B cell (primary cell): ENCODE measurements around the gene WNT9A. TPM values are rescaled to one million over a fixed set of nuclear protein-coding genes. Genes with fewer than 3 reads are reported as not detected.

ENCODE experiments used
- ATAC-seq: fragments of 200-7000 bp; cut with Tn5 transposase; one replicate; pipeline ENCODE4 v1.10.0; 2021; ENCODE audit warnings: low read depth, mild to moderate bottlenecking, moderate number of reproducible peaks, moderate library complexity
- CTCF ChIA-PET: fragments of 350-600 bp; sonication (Branson Sonifier 250); formaldehyde crosslinking; loops from one replicate; lab custom pipeline; 2021; ENCODE audit warnings: antibody characterized with exemption, inconsistent platforms; lab: Charles Lee
- POLR2A ChIA-PET: fragments of 350-600 bp; sonication (Branson Sonifier 250); formaldehyde crosslinking; loops from one replicate; lab custom pipeline; 2021; ENCODE audit warnings: antibody characterized with exemption; lab: Charles Lee
- DNase-seq: peaks from one replicate; pipeline ENCODE4 v3.0.0; 2013
- H2AFZ ChIP-seq: 2 replicates; pipeline ENCODE4 v1.6.1; 2012; ENCODE audit warnings: mild to moderate bottlenecking, low read depth, low read length; ENCODE audit not compliant: insufficient read depth, poor library complexity, severe bottlenecking
- H3K27ac ChIP-seq, 2 donors: 1 replicate in 1 of 2; 2 replicates in 1 of 2; pipeline ENCODE4 v1.5.1; 2012 to 2013; ENCODE audit warnings: low read length in 2 of 2, mild to moderate bottlenecking in 2 of 2, moderate library complexity in 1 of 2
- H3K27me3 ChIP-seq, 4 experiments: fragments of 200-600 bp in 1 of 4; sonication (generic) in 1 of 4; replicated peaks in 1 of 4; 1 replicate in 2 of 4; 2 replicates in 2 of 4; pipeline versions ENCODE4 v1.6.1 to v1.7.0; 2013 to 2016; ENCODE audit warnings: low read length in 3 of 4, mild to moderate bottlenecking in 2 of 4, mixed read lengths in 1 of 4, moderate library complexity in 1 of 4; ENCODE audit not compliant: insufficient read depth in 4 of 4, control insufficient read depth in 3 of 4; ENCODE audit errors: control extremely low read depth in 1 of 4
- H3K36me3 ChIP-seq, 2 experiments: replicated peaks in 1 of 2; 1 replicate in 1 of 2; 2 replicates in 1 of 2; pipeline versions ENCODE4 v1.6.1 to v1.7.1; 2013; ENCODE audit warnings: low read length in 1 of 2; ENCODE audit not compliant: insufficient read depth in 2 of 2, control insufficient read depth in 1 of 2; ENCODE audit errors: control extremely low read depth in 1 of 2, extremely low read depth in 1 of 2
- H3K4me1 ChIP-seq, 2 donors: fragments of 200-600 bp in 1 of 2; sonication (generic) in 1 of 2; 1 replicate in 1 of 2; 2 replicates in 1 of 2; pipeline versions ENCODE4 v1.5.1 to v1.6.1; 2013 to 2017; ENCODE audit warnings: low read length in 2 of 2; ENCODE audit not compliant: control insufficient read depth in 2 of 2, insufficient read depth in 2 of 2
- H3K4me2 ChIP-seq: replicated peaks from 2 replicates; pipeline ENCODE3; 2012; ENCODE audit warnings: mild to moderate bottlenecking, low read depth, low read length; ENCODE audit not compliant: poor library complexity, severe bottlenecking
- H3K4me3 ChIP-seq, 5 experiments: fragments of 200-600 bp in 1 of 5; sonication (generic) in 1 of 5; 1 replicate in 3 of 5; 2 replicates in 2 of 5; pipeline versions ENCODE4 v1.5.1 to v1.7.0; 2011 to 2016; ENCODE audit warnings: low read length in 4 of 5, mild to moderate bottlenecking in 4 of 5, low read depth in 2 of 5, control low read depth in 1 of 5, moderate library complexity in 1 of 5; ENCODE audit not compliant: insufficient read depth in 1 of 5; ENCODE audit errors: control extremely low read depth in 1 of 5, extremely low read depth in 1 of 5
- H3K79me2 ChIP-seq: fragments of 200-600 bp; sonication (generic); one replicate; pipeline ENCODE4 v1.6.0; 2016; ENCODE audit warnings: low read length; ENCODE audit not compliant: control insufficient read depth, insufficient read depth
- H3K9ac ChIP-seq: fragments of 200-600 bp; sonication (generic); 2 replicates; pipeline ENCODE4 v1.6.1; 2017; ENCODE audit warnings: mild to moderate bottlenecking, low read length, moderate library complexity
- H3K9me3 ChIP-seq, 3 donors: one replicate each; pipeline versions ENCODE4 v1.6.1 to v1.7.1; 2013; ENCODE audit warnings: low read length in 2 of 3; ENCODE audit not compliant: control insufficient read depth in 2 of 3, insufficient read depth in 1 of 3; ENCODE audit errors: control extremely low read depth in 1 of 3
- H4K20me1 ChIP-seq: 2 replicates; pipeline ENCODE4 v1.6.0; 2012; ENCODE audit warnings: mild to moderate bottlenecking, low read length; ENCODE audit not compliant: insufficient read depth, control insufficient read depth, poor library complexity, severe bottlenecking
- H3K27ac Mint-ChIP-seq: one replicate; pipeline ENCODE4 v1.8.0; 2021; ENCODE audit warnings: mixed read lengths
- H3K27me3 Mint-ChIP-seq: one replicate; pipeline ENCODE4 v1.8.0; 2021; ENCODE audit warnings: mixed read lengths
- H3K4me1 Mint-ChIP-seq: one replicate; pipeline ENCODE4 v1.8.0; 2021; ENCODE audit warnings: mixed read lengths
- H3K4me3 Mint-ChIP-seq: one replicate; pipeline ENCODE4 v1.8.0; 2021; ENCODE audit warnings: mixed read lengths
- H3K9me3 Mint-ChIP-seq: one replicate; pipeline ENCODE4 v1.8.0; 2022; ENCODE audit warnings: mixed read lengths; ENCODE audit not compliant: insufficient read depth
- CTCF ChIP-seq: fragments of 200-600 bp; IDR thresholded peaks from one replicate; pipeline ENCODE4 v1.8.0; 2022; ENCODE audit warnings: antibody characterized with exemption, mild to moderate bottlenecking
- EZH2 ChIP-seq: IDR thresholded peaks from 2 replicates; pipeline ENCODE4 v1.6.1; 2012; ENCODE audit warnings: borderline replicate concordance, low read depth, mild to moderate bottlenecking, moderate library complexity, low read length; ENCODE audit not compliant: insufficient read depth, poor library complexity, severe bottlenecking
- WGBS: methylation state at CpG from one replicate; pipeline ENCODE4 v1.1.5; 2013; ENCODE audit warnings: missing lambda C conversion rate; ENCODE audit not compliant: insufficient coverage; 5-methylcytosine and 5-hydroxymethylcytosine counted together
- intact Hi-C: fragments of 100-400 bp; cut with micrococcal nuclease; formaldehyde crosslinking; loops from one replicate; pipeline ENCODE4 v1.10.0; 2022
- polyA plus RNA-seq: library from polyadenylated mRNA; depleted of rRNA; stranded (reverse); fragments of >200 nt; gene quantifications from 2 replicates; pipeline ENCODE4 v1.2.3, GENCODE V29; 2012
- total RNA-seq, 2 donors: library from RNA; stranded (reverse); fragments of 120-200 nt in 1 of 2; gene quantifications; 1 replicate in 1 of 2; 2 replicates in 1 of 2; pipeline versions ENCODE4 v1.2.3 to v1.2.4, GENCODE V29; 2013 to 2022

The WNT9A gene
- total and polyA plus RNA-seq, 2 donors (not counting 1 experiment from before 2014, with no cell fraction given) = 0.04 TPM; not detected in 1

GRCh38 chr1:227938911-227939790 lies 8.6 kb downstream of the WNT9A start:
- CTCF ChIA-PET = no interaction called here
- H3K4me2 ChIP-seq = no peak overlapping the region
- intact Hi-C loops = no loop called here
- WGBS = 91% methylated on average over 27 of the region's 27 CpGs
- no peaks in the 10 kb centered on the region for H3K9me3 ChIP-seq
- DNase-seq (no peak), ATAC-seq (no peak)
- H2AFZ ChIP-seq = no peak overlapping the region
- POLR2A ChIA-PET = no interaction called here
- H3K27ac ChIP-seq = no peak overlapping the region
- H3K9ac ChIP-seq = no peak overlapping the region
- peaks cover 0 to under 1% (median 0%) of the 10 kb centered on the region in 4 experiments for H3K27me3 ChIP-seq
- Mint-ChIP-seq H3K4me1 (no peaks in the 10 kb centered on the region), H3K27ac (no peak overlapping the region), H3K27me3 (peaks cover 27% of the 10 kb centered on the region), H3K4me3 (no peak overlapping the region), H3K9me3 (no peaks in the 10 kb centered on the region)
- no peaks in the 10 kb centered on the region for H3K36me3 ChIP-seq
- no peaks in the 10 kb centered on the region for H4K20me1 ChIP-seq
- H3K4me1 ChIP-seq = no peaks in the 10 kb centered on the region
- H3K79me2 ChIP-seq = no peaks in the 10 kb centered on the region
- no peak for TF ChIP-seq EZH2
- TF ChIP-seq CTCF = no peak
- H3K4me3 ChIP-seq = no peak overlapping the region

GRCh38 chr1:227938276-227938675 lies 9.5 kb downstream of the WNT9A start:
- WGBS = 92% methylated on average over 10 of the region's 10 CpGs
- no peaks in the 10 kb centered on the region for H3K27me3 ChIP-seq
- TF ChIP-seq EZH2 (no peak), CTCF (no peak)
- CTCF ChIA-PET = no interaction called here
- no peak overlapping the region for H3K27ac ChIP-seq
- H3K4me2 ChIP-seq = no peak overlapping the region
- no peaks in the 10 kb centered on the region for H4K20me1 ChIP-seq
- DNase-seq (no peak), ATAC-seq (no peak)
- no peaks in the 10 kb centered on the region for H3K4me1 Mint-ChIP-seq
- no peaks in the 10 kb centered on the region for H3K79me2 ChIP-seq
- intact Hi-C loops = no loop called here
- peaks cover 23% of the 10 kb centered on the region for H3K27me3 Mint-ChIP-seq
- H3K4me3 Mint-ChIP-seq = no peak overlapping the region
- H3K4me3 ChIP-seq = no peak overlapping the region
- H3K27ac Mint-ChIP-seq = no peak overlapping the region
- POLR2A ChIA-PET = no interaction called here
- no peaks in the 10 kb centered on the region for H3K36me3 ChIP-seq
- no peaks in the 10 kb centered on the region for H3K4me1 ChIP-seq
- H3K9me3 ChIP-seq = no peaks in the 10 kb centered on the region
- H2AFZ ChIP-seq = no peak overlapping the region
- H3K9ac ChIP-seq = no peak overlapping the region
- H3K9me3 Mint-ChIP-seq = no peaks in the 10 kb centered on the region
